GM19193 (cell line): ENCODE data around the gene KANSL2.

ENCODE experiments used
- POLR2A ChIP-seq: IDR thresholded peaks from 4 replicates; pipeline ENCODE4 v1.6.1; 2011; ENCODE audit not compliant: insufficient read depth, insufficient read length; ENCODE audit errors: extremely low read depth

Gene KANSL2

DNA sequence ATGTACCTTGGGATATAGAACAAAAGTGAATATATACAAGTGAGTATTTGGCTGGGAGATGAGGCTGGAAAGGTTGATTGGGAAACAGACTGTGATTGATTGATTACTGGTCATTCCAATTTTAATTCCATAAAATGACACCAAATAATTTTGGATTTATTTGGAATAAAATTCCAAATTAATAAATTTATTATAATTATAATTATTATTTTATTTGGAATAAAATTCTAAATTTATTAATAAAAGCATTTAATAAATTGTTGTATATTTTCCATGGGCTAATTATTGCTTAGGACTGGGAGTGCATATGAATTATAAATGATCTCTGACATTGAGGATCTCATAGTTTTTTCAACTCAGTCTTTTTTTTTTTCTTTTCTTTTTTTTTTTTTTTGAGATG is 51.7 kb downstream of the KANSL2 start:
- TF ChIP-seq POLR2A, result no peak

DNA sequence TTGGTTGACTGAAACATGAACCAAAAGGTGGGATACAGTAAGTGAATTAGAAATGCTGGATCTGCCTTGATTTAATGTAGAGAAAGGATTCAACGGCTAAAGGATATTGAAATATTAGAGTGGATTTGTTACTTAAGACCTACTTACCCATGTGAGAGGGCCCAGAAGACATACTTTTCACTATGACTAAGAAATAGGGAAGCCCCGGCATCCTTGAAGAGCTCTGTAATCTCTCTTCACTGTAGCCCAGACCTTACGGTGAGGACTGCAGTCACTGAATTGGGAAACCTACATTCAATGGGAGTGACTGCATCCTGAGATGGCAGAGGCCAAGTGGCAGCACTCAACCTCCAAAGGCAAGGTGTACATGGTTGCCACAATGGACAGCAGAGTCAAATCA is 52.5 kb downstream of the KANSL2 start:
- no peak for TF ChIP-seq POLR2A

DNA sequence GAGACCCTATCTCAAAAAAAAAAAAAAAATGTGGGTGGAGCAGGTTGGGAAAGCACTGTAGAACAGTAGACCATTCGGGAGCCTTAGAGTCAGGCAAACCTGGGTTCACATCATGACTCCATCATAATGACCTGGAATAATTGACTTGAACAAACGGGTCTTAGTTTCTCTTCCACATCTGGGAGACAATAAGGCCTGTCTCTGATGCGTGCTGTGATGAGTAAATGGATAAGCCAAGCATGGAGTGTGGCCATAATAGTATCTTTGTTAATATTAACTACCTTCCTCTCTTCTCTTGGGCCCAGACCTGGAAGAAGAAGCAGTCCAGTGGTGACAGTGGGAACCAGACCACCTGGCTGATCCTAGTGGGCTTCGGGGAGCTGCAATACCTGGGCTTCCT is 54.5 kb downstream of the KANSL2 start:
- TF ChIP-seq POLR2A, result no peak

DNA sequence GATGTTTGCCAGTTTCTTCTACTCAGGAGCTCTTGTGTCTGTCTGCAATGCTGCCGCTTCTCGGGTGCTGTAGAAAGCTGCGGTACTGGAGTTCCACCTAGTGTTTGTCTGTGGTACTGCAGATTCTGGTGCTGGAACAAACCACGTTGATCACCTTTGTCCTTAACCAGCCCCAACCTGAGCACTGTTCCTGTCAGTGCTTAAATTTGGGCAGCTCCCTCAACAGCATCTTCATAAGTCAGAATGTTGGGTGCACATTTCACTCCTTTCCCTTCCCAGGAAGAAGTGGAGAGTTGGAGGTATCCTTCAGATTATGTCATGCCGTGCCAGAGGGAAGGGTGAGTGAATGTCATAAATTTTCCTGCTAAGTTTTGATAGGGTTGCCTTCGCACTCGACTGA is 63.5 kb downstream of the KANSL2 start:
- no peak for TF ChIP-seq POLR2A

DNA sequence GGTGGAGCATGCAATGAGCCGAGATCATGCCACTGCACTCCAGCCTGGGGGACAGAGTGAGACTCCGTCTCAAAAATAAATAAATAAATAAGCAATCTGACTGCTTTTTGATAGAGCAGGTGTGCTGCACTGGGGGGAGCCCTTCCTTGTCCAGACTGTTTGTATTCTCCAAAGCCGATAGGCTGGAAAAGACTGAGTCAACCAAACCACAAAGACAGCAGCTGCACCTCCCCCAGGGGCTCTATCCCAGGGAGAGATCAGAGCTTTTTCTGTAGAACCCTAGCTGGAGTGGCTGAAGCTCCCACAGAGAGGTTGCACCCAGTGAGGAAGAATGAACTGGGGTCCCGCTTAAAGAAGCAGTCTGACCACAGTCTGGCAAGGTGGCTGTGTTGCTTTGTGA is 66.4 kb downstream of the KANSL2 start:
- no peak for TF ChIP-seq POLR2A

DNA sequence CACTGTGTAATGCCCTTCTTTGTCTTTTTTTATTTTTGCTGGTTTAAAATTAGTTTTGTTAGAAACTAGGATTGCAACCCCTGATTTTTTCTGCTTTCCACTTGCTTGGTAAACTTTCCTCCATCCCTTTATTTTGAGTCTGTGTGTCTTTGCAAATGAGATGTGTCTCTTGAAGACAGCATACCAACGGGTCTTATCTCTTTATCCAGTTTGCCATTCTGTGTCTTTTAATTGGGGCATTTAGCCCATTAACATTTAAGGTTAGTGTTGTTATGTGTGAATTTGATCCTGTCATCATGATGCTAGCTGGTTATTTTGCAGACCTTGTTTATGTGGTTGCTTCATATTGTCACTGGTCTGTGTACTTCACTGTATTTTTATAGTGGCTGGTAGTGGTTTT is 68.7 kb downstream of the KANSL2 start:
- no peak for TF ChIP-seq POLR2A
